ENCODE results near the gene MAP3K1. TPM values are rescaled to one million over a fixed set of nuclear protein-coding genes. Genes with fewer than 3 reads are reported as not detected.

MAP3K1 gene
- total and polyA plus RNA-seq, 4 donors: 2.4 to 15.4 (median 6.7) TPM

DNA sequence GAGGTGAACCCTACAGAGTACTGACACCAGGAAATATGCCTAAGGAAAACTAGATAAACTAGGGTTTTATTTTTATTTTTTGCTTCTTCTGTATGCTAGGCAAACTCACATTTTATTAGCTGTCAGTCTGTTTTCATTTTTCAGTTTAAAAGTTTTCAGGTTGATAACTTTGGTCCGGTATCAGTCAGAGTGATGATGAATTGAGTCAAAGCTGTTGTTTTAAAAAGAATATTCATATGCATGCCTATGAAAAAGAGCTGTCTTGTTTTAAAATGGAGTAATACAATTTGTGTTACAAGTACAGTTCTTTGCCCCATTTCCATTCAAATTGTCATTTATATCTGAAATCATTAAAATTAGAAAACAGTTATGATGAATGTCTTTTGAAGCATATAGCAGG lies 22.6 kb downstream of the MAP3K1 start:
- Histone ChIP-seq H3K36me3 (ENCODE audit: control insufficient read depth in 4 of 4, insufficient read depth in 3 of 4, low read depth in 1 of 4, low read length in 3 of 4) (no peaks in the 10 kb centered on the region), H3K9me3 (ENCODE audit: control insufficient read depth in 4 of 4, low read length in 3 of 4) (no peaks in the 10 kb centered on the region), H3K27ac (ENCODE audit: low read depth in 1 of 2, low read length in 2 of 2) (no peak overlapping the region), H3K27me3 (ENCODE audit: control insufficient read depth in 4 of 4, insufficient read depth in 4 of 4, low read length in 3 of 4) (no peaks in the 10 kb centered on the region), H3K9ac (ENCODE audit: low read depth in 1 of 2, low read length in 2 of 2) (no peak overlapping the region), H3K4me1 (ENCODE audit: control insufficient read depth in 4 of 4, insufficient read depth in 4 of 4, low read length in 3 of 4) (peaks cover 2 to 21% (median 8%) of the 10 kb centered on the region in 4 donors), H3K4me3 (ENCODE audit: low read depth in 1 of 3, low read length in 3 of 3) (no peak overlapping the region)
- TF ChIP-seq FOXA2 (IDR thresholded peaks at IDR 0.05) (no peak), SP1 (IDR thresholded peaks at IDR 0.05) (no peak), FOXA1 (IDR thresholded peaks at IDR 0.05) (no peak), REST (IDR thresholded peaks at IDR 0.05) (no peak), HNF4A (conservative IDR thresholded peaks at IDR 0.05) (no peak), CTCF (IDR thresholded peaks at IDR 0.05; ENCODE audit: low read depth, low read length, missing input control) (no peak), YY1 (IDR thresholded peaks at IDR 0.05) (no peak), JUND (IDR thresholded peaks at IDR 0.05) (no peak), EGR1 (IDR thresholded peaks at IDR 0.05; ENCODE audit: low read depth in 2 of 2) (no peak), GABPA (IDR thresholded peaks at IDR 0.05 in 1 of 2, conservative IDR thresholded peaks at IDR 0.05 in 1 of 2) (no peak), MAX (IDR thresholded peaks at IDR 0.05) (no peak), RXRA (IDR thresholded peaks at IDR 0.05) (no peak), ZBTB33 (IDR thresholded peaks at IDR 0.05) (no peak), NR2F2 (IDR thresholded peaks at IDR 0.05) (no peak), RAD21 (IDR thresholded peaks at IDR 0.05) (no peak), TAF1 (conservative IDR thresholded peaks at IDR 0.05) (no peak), HNF4G (IDR thresholded peaks at IDR 0.05) (no peak)
- TF ChIP-seq, protein P1, sequence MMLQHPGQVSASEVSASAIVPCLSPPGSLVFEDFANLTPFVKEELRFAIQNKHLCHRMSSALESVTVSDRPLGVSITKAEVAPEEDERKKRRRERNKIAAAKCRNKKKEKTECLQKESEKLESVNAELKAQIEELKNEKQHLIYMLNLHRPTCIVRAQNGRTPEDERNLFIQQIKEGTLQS (IDR thresholded peaks at IDR 0.05): no peak
- no peak for DNase-seq (ENCODE audit: low spot score)
- 87% methylated on average over 1 of the region's 1 CpG for WGBS
